HFF-Myc (cell line): ENCODE results near the gene RBBP7.

ENCODE experiments used
- DNase-seq: peaks from one replicate; pipeline ENCODE4 v3.0.0-alpha.2; 2011; ENCODE audit warnings: low read depth; ENCODE audit errors: extremely low read depth
- H3K4me3 ChIP-seq: replicated peaks from 2 replicates; pipeline ENCODE4 v1.5.1; 2011; ENCODE audit warnings: low read depth, mild to moderate bottlenecking, control low read depth, low read length
- TF ChIP-seq, protein P1 (sequence below): IDR thresholded peaks from 2 replicates; pipeline ENCODE4 v1.5.1; 2012; ENCODE audit warnings: mild to moderate bottlenecking, low read depth, low read length, control low read depth; ENCODE audit errors: missing control alignments

RBBP7 gene

DNA sequence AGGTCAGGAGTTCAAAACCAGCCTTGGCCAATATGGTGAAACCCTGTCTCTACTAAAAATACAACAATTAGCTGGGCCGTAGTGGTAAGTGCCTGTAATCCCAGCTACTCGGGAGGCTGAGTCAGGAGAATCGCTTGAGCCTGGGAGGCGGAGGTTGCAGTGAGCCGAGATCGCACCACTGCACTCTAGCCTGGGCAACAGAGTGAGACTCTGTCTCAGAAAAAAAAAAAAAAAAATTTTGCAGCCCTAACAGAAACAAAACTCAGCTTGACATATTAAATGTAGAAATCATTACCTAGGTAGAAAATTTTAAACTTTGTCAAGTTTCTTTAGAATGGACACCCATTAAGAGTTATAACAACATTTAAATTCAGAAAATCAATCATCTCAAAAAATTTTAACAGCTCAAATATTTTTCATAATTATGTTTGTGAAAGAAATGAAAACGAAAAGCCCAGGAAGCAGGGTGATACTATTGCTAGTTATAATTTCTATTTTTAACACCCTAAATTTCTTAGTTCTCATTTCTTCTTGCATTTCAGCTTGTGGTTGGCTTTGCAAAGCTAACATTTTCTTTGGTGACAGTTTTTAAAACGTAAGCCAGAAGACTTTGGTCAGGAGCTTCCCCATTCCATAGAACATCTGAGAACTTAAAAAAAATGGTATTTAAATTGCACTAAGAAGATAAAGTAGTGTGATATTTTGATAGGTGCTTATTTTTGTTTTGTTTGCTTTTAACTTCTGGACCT lies 33.3 kb upstream of the RBBP7 start:
- H3K4me3 ChIP-seq: no peak overlapping the region
- no peak for DNase-seq
- TF ChIP-seq, protein P1, sequence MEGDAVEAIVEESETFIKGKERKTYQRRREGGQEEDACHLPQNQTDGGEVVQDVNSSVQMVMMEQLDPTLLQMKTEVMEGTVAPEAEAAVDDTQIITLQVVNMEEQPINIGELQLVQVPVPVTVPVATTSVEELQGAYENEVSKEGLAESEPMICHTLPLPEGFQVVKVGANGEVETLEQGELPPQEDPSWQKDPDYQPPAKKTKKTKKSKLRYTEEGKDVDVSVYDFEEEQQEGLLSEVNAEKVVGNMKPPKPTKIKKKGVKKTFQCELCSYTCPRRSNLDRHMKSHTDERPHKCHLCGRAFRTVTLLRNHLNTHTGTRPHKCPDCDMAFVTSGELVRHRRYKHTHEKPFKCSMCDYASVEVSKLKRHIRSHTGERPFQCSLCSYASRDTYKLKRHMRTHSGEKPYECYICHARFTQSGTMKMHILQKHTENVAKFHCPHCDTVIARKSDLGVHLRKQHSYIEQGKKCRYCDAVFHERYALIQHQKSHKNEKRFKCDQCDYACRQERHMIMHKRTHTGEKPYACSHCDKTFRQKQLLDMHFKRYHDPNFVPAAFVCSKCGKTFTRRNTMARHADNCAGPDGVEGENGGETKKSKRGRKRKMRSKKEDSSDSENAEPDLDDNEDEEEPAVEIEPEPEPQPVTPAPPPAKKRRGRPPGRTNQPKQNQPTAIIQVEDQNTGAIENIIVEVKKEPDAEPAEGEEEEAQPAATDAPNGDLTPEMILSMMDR: no peak

DNA sequence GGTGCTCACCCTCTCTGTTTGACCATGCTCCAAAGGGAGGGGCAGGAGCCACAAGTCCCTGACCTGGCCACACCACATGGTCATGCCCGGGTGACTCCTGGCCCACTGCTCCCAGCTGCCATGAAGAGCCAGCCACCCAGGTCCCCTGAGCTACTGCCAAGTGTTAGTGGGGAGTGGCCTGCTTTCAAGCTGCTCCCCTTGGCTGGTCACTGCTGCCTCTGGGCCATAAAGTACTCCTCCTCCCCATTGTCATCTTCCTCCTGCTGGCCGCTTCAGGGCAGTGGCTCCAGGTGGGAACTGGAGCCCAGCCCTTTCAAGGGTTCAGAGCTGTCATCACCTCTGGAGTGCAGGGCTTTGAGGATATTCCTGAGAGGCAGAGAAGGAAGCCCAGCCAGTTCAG lies 27.3 kb upstream of the RBBP7 start:
- H3K4me3 ChIP-seq: no peak overlapping the region
- no peak for DNase-seq
- TF ChIP-seq, protein P1: no peak

DNA sequence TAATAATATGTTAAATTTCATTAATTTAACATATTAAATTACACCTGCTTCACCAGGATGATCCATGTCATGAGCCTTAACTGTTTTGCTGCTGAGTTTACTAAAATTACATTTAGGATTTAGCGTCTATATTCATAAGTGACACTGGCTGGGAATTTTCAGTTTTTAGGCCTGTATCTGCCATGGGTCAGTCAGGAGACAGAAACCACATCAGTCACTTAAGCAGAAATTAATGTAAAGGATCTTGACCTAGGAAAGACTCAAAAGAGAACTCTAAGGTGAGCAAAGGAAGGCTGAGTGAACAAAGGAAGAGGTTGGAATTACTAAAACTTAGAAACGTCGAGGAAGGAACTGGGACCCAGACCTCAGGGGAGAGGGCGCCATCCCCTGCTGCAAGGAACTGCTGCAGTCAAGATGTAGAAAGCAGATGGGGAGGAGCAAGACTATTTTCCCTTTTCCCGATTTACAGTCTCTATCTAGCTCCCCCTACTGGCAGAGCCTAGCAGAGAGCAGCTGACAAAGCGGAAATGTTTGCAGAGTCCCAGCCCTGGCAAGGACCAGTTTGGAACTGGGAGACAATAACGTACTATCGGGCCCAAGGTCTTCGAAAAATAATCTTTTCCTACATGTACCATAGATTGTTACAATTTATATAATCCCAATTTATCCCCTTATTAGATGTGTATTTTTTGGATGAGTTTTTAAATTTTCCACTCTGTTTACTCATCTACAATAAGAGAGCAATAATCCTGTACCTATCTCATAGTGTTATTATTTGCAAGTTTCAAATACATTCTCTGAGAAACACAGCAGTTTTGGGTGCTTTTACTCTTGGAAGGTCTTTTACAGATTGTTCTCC lies 22.6 kb upstream of the RBBP7 start:
- no peak overlapping the region for H3K4me3 ChIP-seq
- DNase-seq: peak; percentile 52
- TF ChIP-seq, protein P1: peak; percentile 80

DNA sequence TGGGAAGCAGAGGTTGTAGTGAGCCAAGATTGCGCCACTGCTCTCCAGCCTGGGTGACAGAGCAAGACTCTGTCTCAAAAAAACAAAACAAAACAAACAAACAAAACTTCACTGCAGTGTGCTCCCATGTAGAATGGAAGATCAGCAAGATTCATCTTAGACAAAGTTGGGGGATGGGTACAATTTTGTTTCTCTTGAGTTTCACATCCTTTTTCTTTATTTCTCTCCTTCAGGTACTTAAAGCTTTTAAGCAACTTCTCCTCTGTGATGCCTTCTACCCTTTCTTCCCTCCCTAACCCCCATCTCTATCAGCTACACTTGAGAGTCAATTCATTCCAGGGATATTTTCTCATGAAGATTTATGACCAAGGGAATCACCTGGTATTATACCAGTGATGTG lies 15.5 kb upstream of the RBBP7 start:
- DNase-seq: no peak
- H3K4me3 ChIP-seq: no peak overlapping the region
- TF ChIP-seq, protein P1: no peak

DNA sequence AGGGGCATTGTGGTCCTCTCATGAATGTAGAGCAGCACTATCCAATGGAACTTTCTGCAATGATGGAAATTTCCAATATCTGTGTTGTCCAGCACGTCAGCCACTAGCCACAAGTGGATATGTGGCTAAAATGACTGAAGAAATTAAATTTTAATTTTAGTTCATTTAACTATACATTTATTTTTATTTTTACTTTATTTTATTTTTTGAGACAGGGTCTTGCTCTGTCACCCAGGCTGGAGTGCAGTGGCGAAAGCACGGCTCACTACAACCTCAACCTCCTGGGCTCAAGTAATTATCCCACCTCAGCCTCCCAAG lies 13.3 kb upstream of the RBBP7 start:
- DNase-seq: no peak
- TF ChIP-seq, protein P1: no peak
- H3K4me3 ChIP-seq: no peak overlapping the region

DNA sequence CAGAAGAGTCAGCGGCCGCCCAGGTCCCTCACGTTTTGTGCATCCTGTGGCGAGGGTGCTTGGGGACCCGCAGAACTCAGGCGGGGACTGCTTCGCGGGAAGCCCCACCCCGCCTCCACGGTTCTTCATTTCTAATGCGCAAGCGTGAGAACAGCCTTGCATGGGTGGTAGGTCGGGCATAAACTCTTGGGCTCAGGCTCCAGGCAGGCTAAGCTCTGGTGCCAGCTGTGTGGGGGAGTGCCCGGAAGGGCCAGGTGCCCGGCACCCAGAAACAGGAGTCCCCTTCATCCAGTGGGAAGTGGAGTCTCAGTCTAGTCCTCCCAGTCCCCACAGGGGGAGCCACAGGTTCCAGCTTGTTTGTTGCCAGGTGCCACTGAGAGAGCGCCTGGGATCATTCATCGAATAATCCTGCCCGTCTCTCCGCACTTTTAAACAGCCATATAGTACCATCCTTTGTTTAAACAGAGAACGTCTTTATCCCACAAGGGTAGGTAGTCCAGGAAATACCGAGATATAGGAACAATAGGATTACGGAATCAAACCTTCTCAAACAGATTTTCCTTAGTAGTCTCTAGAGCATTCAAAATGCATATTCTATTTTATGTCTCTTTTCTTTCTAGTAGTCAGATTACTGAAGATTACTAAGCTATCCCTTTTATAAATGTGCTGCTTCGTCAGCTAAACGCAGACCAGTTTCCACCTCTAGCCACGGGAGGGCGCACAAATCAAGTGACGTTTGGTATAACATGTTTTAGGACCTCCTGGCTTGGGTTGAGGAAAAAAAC lies 12.7 kb upstream of the RBBP7 start:
- H3K4me3 ChIP-seq: peak overlapping the region; percentile 42
- TF ChIP-seq, protein P1: peak; percentile 40
- peak; percentile 33 for DNase-seq
